HUDEP-2 (cell line): ENCODE data around the gene PRSS27.

ENCODE experiments used
- DNase-seq, 76 experiments: peaks; one replicate each; lab custom pipeline; 2025; ENCODE audit not compliant: unreplicated experiment in 76 of 76; lab: John Stamatoyannopoulos, UW

The PRSS27 gene

GRCh38 chr16:2710711-2711231 is 9.3 kb downstream of the PRSS27 start:
- no peak for DNase-seq

- no peak for DNase-seq
Measured at GRCh38 chr16:2710021-2710710, 9.9 kb downstream of the PRSS27 start.

GRCh38 chr16:2709588-2709984 is 10.4 kb downstream of the PRSS27 start:
- no peak for DNase-seq

- no peak for DNase-seq
Measured at GRCh38 chr16:2708955-2709587, 11.0 kb downstream of the PRSS27 start.

GRCh38 chr16:2708290-2708639 is 11.8 kb downstream of the PRSS27 start:
- DNase-seq = no peak

DNA sequence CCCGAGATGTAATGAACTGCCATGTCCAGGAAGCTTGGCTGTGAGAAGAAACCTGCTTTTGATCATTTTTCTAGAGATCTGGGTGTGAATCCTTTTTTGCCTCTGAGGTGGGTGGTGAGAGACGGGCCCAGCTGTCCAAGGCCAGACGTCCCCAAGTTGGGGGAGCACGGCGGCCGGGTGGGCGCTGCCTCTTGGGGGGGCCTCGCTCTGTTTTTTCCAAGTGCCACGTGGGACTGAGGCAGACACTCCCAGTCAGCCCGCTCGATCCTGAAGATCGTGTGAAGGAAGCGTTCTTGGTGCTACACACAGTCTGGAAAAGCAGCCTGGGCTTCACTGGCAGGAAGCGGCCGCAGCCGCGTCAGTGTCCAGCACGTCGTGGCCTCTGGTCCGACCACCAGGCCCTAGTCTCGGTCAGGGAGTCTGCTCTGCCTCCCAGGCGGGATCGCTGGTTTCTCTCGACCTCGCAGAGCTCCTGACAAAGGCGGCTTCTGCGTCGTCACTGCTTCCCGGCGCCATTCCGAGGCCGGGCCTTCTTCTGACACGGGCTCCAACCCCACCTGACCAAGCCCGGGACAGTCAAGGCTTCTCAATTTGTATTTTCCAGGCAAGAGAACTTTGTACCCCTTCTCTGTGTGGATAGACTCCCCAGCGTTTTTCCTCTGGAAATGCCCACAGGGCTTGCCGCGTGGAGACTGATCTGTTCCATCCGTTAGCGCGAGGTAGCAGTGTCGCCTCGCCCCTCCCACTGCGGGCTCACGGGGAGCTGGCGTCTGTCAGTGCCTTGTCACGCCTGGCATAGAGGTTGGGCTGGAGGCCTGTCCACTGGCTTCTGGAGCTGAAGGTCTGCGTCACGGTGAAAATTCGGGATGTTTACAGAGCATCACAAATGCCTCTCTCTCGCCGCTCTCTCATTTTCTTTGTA is 12.4 kb downstream of the PRSS27 start:
- no peak for DNase-seq

DNA sequence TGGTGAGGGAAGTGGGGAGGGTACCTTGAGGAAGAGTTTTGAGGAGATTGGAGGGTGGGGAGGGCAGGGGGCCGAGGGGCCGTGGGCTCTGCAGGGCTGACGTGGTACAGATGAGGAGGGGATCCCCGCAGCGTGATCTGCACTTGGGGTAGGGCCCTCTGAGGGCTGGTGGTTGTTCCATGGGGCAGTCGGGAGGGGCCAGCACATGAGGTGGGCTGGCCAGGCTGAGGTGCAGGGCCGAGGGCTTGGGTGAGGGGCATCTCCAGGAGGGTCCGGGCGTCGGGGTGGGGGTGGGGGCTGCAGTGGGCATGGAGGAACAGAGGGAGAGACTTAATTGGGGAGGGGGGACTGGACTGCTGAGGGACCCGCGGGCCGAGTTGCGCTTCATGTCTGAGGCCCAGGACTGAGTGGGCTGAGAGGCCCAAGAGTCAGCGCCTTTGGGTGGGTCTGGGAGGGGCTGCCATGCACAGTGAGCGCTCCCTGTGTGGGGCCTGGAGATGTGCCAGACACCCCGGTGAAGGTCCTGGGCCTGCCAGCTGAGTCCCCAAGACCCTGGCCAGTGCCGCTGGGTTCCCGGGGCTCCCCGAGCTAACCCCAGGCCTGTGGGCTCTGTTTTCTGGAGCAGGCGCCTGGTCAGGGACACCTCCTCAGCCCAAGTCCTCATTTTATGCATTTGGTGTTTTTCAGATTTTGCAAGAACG is 13.3 kb downstream of the PRSS27 start:
- DNase-seq = no peak

DNA sequence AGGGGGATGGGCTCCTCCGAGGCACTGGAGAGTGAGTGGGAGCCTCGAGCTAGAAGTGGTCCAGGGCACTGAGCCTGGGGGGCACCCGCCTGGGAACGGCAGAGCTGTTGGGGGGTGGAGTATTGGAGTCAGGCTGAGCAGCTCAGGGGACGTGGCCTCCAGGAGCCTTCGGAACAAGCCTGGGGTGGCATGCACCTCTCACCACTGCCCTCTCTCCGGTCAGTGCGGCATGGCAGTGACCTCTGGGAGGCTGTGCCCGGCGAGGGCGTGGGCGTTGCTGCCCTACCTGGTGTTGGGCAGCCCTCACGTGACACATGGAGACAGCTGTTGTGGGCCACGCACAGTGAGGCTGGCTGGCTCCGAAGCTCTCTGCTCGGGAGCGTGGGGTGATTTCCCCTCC is 13.9 kb downstream of the PRSS27 start:
- no peak for DNase-seq

- DNase-seq = no peak
Measured at GRCh38 chr16:2705351-2705750, 14.7 kb downstream of the PRSS27 start.

DNA sequence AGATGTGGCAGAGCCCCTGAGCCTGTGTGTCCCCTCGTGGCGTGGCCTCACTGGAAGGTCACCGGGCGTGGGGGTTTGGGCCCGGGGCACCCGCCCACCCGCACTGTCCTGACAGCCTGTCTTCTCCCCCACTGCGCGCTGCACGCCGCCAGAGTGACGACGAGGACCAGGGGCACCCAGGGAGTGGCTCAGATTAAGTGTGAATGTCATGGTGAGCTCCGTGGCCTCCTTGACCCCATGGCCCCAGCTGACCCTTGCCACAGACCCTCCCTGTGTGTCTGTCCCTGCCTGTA is 15.1 kb downstream of the PRSS27 start:
- DNase-seq = no peak

- DNase-seq = no peak
Measured at GRCh38 chr16:2704166-2704982, 15.7 kb downstream of the PRSS27 start.

DNA sequence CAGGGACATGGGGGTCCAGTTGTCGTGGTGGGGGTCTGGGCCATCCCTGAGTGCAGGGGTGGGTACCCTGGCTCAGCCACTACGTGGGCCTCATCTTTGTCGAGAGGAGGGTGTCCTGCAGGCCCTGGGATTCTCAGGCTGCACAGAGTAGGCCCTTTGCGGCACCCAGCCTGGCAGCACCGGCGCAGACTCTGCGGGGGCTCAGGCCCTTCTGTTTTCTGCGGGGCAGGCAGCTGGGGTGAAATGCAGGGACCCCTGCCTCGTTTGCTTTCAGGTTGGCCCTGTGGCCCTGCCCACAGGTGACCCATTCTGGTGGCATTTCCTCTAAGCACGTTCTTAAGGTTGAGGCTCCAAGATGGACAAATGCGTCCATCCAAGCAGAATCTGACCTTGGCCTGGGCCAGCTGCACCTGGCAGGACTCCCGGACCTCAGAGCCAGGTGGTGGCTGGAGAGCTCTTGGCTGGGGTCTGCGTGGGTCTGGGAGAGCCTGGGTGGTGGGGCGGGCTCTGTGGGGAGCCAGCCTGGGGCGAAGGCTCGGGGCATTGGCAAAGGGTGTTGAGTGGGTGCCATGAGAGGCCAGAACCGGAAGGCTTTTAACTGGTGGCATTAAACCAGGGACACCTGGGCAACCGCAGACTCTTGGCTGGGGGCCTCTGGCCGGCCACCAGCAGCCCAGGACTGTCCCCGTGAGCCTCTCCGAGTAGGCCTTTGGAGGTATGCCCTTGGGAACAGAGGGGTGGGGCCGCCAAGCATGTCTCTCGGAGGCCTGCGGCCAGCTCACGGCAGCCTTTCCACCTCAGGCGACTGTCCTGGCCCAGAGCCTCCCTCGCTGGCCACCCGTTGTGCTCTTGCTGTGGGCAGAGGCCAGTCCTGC is 16.9 kb downstream of the PRSS27 start:
- DNase-seq = no peak

GRCh38 chr16:2702438-2702825 is 17.6 kb downstream of the PRSS27 start:
- DNase-seq = no peak

DNA sequence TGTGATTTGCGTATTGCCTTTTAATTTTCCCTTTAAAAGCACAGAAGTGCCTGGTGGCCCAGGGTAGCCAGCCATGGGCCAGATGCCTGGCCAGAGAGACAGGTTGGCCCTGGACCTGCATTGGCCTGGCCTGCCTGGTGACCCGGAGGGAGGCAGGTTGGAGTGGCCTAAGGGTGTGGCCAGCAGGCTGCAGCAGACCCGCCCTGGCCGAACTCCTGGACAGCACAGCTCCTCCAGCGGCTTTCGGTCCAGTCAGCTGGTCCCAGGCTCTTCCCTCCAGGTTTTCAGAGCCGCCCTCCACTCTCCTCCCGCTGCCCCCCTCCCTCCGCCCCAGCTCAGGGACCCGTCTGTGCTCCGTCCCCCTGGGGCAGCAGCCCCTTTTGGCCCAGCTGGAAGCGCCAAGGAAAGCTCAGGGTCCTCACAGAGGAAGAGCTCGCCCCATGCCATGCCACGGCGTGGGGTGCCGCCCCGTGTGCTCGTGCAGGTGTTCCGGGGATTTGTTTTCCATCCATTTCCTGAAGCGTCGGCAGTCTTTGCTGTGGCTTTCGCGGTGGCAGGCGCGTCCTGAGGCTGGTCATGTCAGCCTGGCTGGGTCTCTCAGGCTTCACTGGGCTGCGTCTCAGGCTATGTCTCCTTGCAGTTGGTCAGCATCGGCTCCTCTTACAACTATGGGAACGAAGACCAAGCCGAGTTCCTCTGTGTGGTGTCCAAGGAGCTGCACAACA is 18.1 kb downstream of the PRSS27 start:
- no peak for DNase-seq

- no peak for DNase-seq
Measured at GRCh38 chr16:2701272-2701671, 18.8 kb downstream of the PRSS27 start.

DNA sequence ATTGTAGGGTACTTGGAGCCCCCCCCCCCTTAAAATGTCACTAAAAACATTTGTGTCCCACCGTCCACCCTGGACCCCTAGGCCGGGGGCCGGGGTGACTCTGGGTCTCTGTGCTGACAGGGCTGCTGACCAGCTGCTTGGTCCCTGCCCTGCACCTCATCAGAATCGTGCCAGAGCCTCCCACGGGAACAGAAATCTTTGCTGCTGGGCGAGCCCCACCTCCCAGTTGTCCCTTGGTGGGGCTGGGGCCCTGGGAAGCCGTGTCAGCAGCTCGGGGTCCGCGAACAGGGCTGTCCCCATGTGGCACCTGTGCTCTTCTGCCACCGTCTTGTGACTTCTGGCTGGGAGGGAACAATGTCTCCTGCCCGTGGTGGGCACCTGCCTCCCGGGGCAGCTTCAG is 19.2 kb downstream of the PRSS27 start:
- no peak for DNase-seq

DNA sequence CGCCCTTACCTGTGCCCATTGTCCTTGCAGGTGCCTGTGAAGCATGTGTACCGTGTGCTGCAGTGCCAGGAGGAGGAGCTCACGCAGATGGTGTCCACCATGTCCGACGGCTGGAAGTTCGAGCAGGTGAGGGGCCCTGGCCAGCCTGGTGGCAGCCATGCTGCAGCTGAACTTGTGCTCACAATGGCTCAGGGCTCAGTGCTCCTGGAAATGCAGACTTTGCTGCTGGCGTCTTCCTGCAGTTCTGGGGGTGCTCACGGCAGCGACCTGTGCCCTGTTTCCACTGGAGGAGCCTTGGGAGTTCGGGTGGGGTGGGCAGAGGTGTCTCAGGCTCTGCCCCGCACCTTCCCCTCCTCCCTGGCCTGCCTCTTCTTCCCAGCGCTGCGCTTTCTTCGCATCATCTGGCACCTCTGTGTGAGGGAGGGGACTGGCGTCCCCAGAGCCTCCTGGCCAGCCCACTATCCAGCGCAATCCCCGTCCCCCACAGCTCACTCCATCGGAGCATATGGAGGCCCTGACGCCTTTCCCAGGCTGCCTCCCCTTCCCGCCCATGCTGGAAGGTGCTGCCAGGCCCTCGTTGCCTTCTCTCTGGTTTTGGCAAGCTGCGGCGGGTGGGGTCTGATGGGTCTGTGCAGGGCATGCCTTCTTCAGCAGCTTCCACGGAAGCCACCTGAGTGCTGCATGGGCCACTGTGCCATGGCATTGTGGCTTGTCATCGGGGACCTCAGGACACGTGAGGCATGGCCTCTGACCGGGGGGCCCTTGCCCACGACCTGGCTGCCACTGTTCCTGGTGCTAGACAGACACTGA is 20.0 kb downstream of the PRSS27 start:
- no peak for DNase-seq
